Fibroblast of the conjunctiva (primary cell): Measurements from ENCODE around the gene GUCY2C.
"Not testable (repeated sequence)": the region's sequence is repeated elsewhere in the genome, so short reads cannot be mapped to it uniquely, and the experiment has no call there.

Experiments
- DNase-seq: peaks from one replicate; pipeline ENCODE4 v3.0.0-alpha.2; 2010; ENCODE audit warnings: low read depth

GUCY2C gene

DNA sequence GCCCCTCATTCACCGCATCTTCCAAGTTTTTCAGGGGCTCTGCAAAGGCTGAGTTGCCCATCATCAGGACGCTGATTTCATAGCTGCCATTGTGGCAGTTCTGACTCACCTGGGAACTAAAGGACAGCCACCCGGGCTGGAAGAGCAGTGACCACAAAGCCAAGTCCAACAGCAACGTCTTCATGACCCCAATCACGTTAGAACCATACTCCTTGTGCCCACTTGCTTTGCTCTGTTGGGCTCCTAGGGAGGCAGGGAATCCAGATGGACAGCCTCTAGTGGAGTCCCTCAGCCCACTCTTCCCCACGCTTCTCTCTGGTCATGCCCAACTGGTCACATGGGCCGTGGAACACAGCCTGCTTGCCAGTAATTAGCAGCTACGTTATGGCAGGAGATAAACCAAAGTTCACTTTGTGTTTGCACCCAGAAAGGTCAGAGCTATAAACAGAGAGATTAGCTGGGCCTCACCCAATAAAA lies at the start of gene GUCY2C:
Gene GUCY2C (minus strand): TSS at position 335 of the 477 bp plus-strand sequence. CDS start 151 bp downstream, at position 184.
- DNase-seq, result no peak

DNA sequence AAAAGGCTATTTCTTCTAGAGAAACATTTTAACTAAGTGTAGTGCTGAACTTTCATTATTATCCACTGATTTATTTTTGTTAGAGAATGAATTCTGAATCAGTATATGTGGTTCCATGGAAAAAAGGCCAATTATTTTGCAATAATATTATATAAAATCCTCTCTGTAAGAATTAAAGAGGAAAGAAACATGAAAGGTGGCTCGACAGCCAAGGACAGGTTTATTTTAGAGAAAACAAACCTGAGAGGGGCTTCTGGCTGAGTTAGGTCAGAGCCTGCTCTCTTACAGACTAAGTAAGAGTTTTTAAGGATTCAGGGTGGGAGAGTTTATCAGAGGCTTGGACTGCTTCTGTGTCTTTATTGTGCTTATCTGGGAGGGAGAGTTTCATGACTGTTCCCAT lies 46.7 kb upstream of the GUCY2C start:
- no peak for DNase-seq

GRCh38 chr12:14741942-14742341 lies 45.5 kb upstream of the GUCY2C start:
- DNase-seq, result no peak

DNA sequence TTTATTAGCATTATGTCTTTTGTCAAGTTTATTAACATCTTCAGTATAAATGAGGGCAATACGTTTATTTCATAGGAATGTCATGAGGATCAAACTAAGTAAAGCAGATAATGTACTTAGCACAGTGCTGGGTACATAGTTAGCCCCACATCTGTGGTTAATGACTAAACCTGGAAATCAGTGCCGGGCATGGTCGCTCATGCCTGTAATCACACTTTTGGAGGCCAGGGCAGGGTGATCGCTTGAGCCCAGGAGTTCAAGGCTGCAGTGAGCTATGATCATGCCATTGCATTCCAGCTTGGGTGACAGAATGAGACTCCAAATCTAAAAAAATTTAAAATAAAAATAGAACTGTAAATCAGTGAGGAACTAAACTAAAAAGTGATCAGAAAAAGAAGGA lies 44.8 kb upstream of the GUCY2C start:
- no peak for DNase-seq

DNA sequence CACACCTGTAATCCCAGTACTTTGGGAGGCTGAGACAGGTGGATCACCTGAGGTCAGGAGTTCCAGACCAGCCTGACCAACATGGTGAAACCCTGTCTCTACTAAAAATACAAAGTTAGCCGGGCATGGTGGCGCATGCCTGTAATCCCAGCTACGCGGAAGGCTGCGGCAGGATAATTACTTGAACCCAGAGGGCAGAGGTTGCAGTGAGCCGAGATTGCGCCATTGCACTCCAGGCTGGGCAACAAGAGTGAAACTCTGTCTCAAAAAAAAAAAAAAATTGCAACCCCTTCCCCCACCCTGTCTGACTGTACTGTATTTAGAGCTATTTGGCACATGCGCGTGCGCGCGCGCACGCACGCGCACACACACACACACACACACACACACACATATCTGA lies 40.0 kb upstream of the GUCY2C start:
- not testable (repeated sequence) for DNase-seq

DNA sequence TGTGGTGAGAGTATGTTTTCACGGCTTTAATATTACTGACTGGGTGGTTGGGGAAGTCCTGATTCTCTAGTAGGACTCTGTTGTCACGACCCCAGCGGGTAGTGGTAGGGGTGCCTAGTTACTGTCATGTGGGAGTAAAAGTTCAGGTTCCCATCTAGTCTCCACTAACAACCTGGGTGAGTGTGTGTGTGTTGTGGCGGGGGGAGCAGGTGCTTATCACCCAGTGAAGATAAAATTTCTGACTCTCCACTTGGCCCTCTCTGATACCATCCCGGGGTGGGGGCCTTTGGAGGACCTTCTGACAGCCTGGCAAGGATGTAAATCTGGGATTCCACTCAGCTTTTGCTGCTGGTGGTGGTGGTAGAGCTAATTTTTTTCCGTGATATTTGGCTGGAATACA lies 35.4 kb upstream of the GUCY2C start:
- no peak for DNase-seq

DNA sequence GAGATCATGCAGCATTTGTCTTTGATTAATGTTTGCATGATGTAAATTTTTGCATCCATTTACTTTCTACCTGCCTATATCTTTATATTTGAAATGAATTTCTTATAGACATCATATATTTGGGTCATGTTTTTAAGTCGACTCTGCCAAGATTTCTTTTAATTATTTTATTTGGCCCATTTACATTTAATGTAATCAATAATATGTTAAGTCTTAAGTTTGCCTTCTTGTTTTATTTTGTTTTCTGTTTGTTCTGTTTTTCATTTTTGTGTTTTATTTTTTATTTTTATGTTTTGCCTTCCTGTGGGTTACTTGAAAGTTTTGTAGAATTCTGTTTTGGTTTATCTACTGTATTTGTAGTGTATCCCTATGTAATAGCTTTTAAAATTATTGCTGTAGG lies 33.2 kb upstream of the GUCY2C start:
- DNase-seq, result no peak

- peak; percentile 33 for DNase-seq
Measured at GRCh38 chr12:14723763-14724162, 27.4 kb upstream of the GUCY2C start.

- DNase-seq, result peak; percentile 13
Measured at GRCh38 chr12:14716848-14717444, 20.5 kb upstream of the GUCY2C start.

GRCh38 chr12:14714437-14714836 lies 18.0 kb upstream of the GUCY2C start:
- DNase-seq, result no peak

DNA sequence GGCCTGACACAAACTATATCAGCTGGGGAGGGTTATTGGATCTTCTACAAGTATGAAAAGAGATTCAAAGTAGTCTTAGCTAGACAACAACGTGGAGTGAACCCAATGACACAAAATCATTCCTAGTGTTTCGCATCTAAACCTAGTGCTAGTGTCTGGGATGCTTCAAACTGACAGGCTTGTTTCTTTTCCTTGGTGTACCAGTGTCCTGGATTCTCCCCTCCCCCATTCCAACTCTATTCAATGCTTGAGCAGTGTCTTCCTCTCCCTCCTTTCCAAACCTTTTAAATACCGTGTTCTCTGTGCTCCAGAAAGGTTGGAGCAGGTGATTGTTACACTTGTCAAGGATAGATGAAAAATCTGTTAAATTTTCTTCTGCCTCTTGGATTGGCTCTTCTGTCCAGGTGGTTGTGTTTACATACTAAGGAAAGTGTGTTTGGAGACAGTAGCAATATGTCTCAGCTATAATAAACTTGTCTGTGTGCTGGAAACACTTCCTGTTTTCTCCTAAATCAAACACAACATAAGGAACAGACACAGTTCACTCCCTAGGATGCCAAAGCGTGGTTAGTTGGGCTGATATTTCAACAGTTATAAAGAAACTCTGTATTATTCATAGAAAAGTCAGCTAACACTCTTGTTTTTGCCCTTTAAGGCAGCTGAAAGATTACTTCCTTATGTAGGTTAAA lies 14.4 kb upstream of the GUCY2C start:
- DNase-seq, result no peak

GRCh38 chr12:14701809-14702568 lies 5.6 kb upstream of the GUCY2C start:
- DNase-seq, result no peak

GRCh38 chr12:14700935-14701334 lies 4.5 kb upstream of the GUCY2C start:
- DNase-seq, result no peak

DNA sequence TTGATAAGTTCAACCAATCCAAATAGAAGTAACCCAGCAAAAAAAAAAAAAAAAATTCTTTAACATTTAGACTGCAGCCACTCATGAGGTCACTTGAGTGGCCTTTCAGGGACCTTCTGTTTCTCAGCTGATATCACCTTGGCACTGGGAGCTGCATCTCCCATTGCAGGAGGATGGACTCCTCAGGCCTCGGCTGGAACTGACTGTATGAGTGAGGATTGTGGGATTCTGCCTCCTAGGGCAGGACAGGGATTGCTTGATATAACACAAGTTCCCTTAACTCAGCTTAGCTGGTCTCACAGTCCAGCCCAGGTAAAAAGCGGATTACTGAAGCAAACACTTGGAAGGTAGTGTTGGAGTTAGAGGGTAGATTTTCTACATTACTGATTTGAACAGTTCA lies 3.5 kb upstream of the GUCY2C start:
- no peak for DNase-seq

DNA sequence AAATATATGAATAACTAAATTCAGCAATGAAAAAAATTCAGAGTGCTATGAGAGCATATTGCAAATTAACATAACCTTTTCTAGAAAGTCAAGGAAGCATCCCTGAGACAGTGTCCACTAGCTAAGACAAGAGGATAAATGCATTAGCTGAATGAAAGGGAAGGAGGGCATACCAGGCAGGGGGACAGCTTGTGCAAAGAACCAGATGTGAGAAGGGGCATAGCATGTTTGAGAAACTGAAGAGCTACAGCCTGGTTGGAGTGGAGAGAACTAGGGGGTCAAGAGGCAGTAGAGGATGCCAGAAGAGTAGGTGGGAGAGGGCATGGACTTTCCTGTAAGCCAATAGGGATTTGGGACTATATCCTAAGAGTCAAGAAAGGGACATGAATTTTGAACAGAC lies 2.2 kb upstream of the GUCY2C start:
- DNase-seq, result no peak

- DNase-seq, result no peak
Measured at GRCh38 chr12:14695715-14696141, 671 bp downstream of the GUCY2C start.

- no peak for DNase-seq
Measured at GRCh38 chr12:14694970-14695369, 1.4 kb downstream of the GUCY2C start.

DNA sequence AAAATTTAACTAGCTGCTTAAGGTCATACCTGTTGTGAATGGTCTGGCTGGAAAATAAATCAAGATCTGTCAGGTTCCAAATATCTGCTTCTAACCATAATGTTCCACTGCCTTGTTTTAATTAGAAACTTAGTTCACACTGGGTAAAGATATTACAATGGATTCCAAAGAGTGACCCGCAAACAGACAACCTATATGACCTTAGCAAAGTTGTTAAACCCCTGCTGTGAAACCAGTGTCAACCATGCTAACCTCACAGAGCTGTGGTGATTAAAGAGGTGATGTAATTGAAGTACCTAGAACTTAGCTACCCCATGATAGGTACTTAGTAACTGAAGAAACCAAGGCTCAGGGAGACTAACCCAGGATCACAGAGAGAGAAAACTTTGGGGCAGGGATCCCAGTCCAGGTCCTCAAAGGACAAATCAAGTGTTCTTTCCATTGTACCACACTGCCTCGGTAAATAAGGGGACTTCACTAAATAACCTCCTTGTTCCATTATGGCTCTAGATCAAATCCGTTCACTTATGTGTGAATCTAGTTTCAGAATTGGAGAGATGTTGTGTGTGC lies 2.2 kb downstream of the GUCY2C start:
- DNase-seq, result no peak

GRCh38 chr12:14693116-14693515 lies 3.3 kb downstream of the GUCY2C start:
- no peak for DNase-seq

DNA sequence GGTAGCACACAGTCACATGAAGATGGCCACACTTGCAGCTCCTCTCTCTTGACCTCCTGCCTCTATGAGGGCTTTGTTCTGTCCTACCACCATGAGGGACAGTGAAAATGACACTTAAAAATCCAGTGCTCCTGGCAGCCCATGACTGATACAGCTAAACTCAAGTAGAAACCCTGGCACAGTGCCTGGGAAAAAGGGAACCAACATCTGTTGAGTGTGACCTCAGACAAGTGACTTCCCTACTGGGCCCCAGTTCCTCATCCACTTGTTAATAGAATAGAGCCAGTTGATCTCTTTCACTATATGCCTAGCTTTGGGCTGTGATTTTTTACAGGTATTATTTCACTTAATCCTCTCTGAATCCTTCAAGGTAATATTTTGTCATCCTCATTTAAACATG lies 4.8 kb downstream of the GUCY2C start:
- no peak for DNase-seq

DNA sequence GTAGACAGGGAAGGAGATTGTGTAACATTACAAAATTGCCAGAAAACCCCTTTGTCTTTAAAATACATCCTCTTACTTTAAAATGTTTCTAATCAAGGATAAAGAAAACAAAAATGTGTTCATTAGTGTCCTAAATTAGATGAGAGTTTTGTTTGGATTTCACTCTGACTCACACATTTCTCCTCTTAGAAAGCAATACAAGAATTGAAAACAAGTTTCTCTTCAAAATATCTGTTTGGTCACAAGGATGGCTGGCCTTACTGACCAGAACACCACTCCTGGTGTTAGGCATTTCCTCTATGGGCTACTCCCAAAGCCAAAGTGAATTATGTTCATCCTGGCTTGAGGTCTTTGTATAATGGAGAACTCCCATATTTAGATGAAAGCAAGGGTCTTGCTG lies 6.4 kb downstream of the GUCY2C start:
- DNase-seq, result no peak

GRCh38 chr12:14689144-14689543 lies 7.3 kb downstream of the GUCY2C start:
- DNase-seq, result no peak

- not testable (repeated sequence) for DNase-seq
Measured at GRCh38 chr12:14682231-14682630, 14.2 kb downstream of the GUCY2C start.
